HepG2 (cell line): ENCODE data around the gene CCDC87. TPM values are rescaled to one million over a fixed set of nuclear protein-coding genes. Genes with fewer than 3 reads are reported as not detected.

Source experiments
- ATAC-seq: fragments of 200-7000 bp; cut with Tn5 transposase; 3 replicates; pipeline ENCODE4 v1.9.1; 2020; ENCODE audit warnings: mild to moderate bottlenecking, moderate library complexity
- BruUV-seq: library from RNA; stranded (reverse); fragments of 400-500 nt; replicated peaks from 2 replicates; lab custom pipeline; 2021; lab: Mats Ljungman, UMichigan
- CTCF ChIA-PET: fragments of 300-600 bp; formaldehyde crosslinking; extraction: SDS; loops from one replicate; lab custom pipeline; 2021; ENCODE audit warnings: low total read pairs, inconsistent platforms, low intra/inter-chr PET ratio; lab: Yijun Ruan, JAX
- POLR2A ChIA-PET: fragments of 350-600 bp; sonication (Branson Sonifier 250); formaldehyde crosslinking; loops from one replicate; lab custom pipeline; 2020; ENCODE audit warnings: antibody characterized with exemption, inconsistent platforms; lab: Yijun Ruan, JAX
- DNase-seq: peaks from one replicate; pipeline ENCODE4 v3.0.0-alpha.2; 2015; ENCODE audit warnings: low spot score
- FAIRE-seq: peaks from 3 replicates; lab custom pipeline; 2011; peaks lifted over from hg19 to GRCh38; lab: Jason Lieb, UNC
- H2AFZ ChIP-seq: one replicate; pipeline ENCODE4 v1.6.1; 2011; ENCODE audit warnings: low read length, inconsistent platforms
- H3K27ac ChIP-seq: fragments of 300-600 bp; 3 replicates; pipeline ENCODE4 v1.8.0; 2011; ENCODE audit warnings: mixed run types, mild to moderate bottlenecking, mixed read lengths, low read length, inconsistent platforms; ENCODE audit not compliant: insufficient read depth; ENCODE audit errors: extremely low read length
- H3K27me3 ChIP-seq, 2 experiments: fragments of 200-600 bp in 1 of 2; 2 replicates in 1 of 2; 3 replicates in 1 of 2; pipeline versions ENCODE4 v1.6.0 to v1.8.0; 2011; ENCODE audit warnings: low read length in 2 of 2, mild to moderate bottlenecking in 2 of 2, moderate library complexity in 2 of 2, inconsistent platforms in 1 of 2; ENCODE audit not compliant: insufficient read depth in 2 of 2, control insufficient read depth in 1 of 2
- H3K36me3 ChIP-seq, 2 experiments: fragments of 200-600 bp in 1 of 2; replicated peaks in 1 of 2; 2 replicates in 1 of 2; 3 replicates in 1 of 2; pipeline versions ENCODE4 v1.5.1 to v1.8.0; 2011; ENCODE audit warnings: low read length in 2 of 2, inconsistent platforms in 1 of 2; ENCODE audit not compliant: insufficient read depth in 2 of 2, control insufficient read depth in 1 of 2
- H3K4me1 ChIP-seq: 2 replicates; pipeline ENCODE4 v1.5.1; 2012; ENCODE audit warnings: low read length, inconsistent platforms; ENCODE audit not compliant: insufficient read depth
- H3K4me2 ChIP-seq: 2 replicates; pipeline ENCODE4 v1.6.0; 2011; ENCODE audit warnings: low read depth, low read length, inconsistent platforms
- H3K4me3 ChIP-seq, 3 experiments: fragments of 200-600 bp in 1 of 3; sonication (generic), shearing (Covaris generic) in 1 of 3; replicated peaks in 1 of 3; 2 replicates each; pipeline ENCODE4 v1.5.1; 2011 to 2016; ENCODE audit warnings: low read length in 3 of 3, inconsistent platforms in 2 of 3, low read depth in 2 of 3, mild to moderate bottlenecking in 2 of 3, control low read depth in 1 of 3, mixed read lengths in 1 of 3; ENCODE audit not compliant: insufficient read depth in 1 of 3
- H3K79me2 ChIP-seq: one replicate; pipeline ENCODE4 v1.6.1; 2011; ENCODE audit warnings: low read length, inconsistent platforms; ENCODE audit not compliant: insufficient read depth
- H3K9ac ChIP-seq: 2 replicates; pipeline ENCODE4 v1.6.0; 2011; ENCODE audit warnings: mild to moderate bottlenecking, low read depth, low read length, inconsistent platforms; ENCODE audit not compliant: insufficient read depth
- H3K9me3 ChIP-seq: 2 replicates; pipeline ENCODE4 v1.5.1; 2012; ENCODE audit warnings: mild to moderate bottlenecking, low read length
- H4K20me1 ChIP-seq: 2 replicates; pipeline ENCODE4 v1.6.0; 2011; ENCODE audit warnings: inconsistent platforms, mild to moderate bottlenecking, low read length, moderate library complexity; ENCODE audit not compliant: insufficient read depth
- CREB3 ChIP-seq: sonication (generic); formaldehyde crosslinking; IDR thresholded peaks from 2 replicates; pipeline ENCODE4 v1.5.0; 2020; ENCODE audit warnings: missing genetic modification reagents
- E2F5 ChIP-seq: sonication (generic); formaldehyde crosslinking; conservative IDR thresholded peaks from 2 replicates; pipeline ENCODE4 v1.4.0; 2020; ENCODE audit warnings: missing genetic modification reagents
- FOSL1 ChIP-seq: sonication (generic); formaldehyde crosslinking; IDR thresholded peaks from 2 replicates; pipeline ENCODE4 v1.9.0; 2021; ENCODE audit warnings: missing genetic modification reagents, borderline replicate concordance
- NFIC ChIP-seq: IDR thresholded peaks from 2 replicates; pipeline ENCODE4 v1.6.1; 2012; ENCODE audit warnings: mild to moderate bottlenecking, low read length, inconsistent platforms
- RFXAP ChIP-seq: sonication (generic); formaldehyde crosslinking; IDR thresholded peaks from 2 replicates; pipeline ENCODE4 v1.4.0; 2020; ENCODE audit warnings: missing genetic modification reagents, borderline replicate concordance
- ZFY ChIP-seq: sonication (generic); formaldehyde crosslinking; IDR thresholded peaks from 2 replicates; pipeline ENCODE4 v1.4.0; 2020; ENCODE audit warnings: missing genetic modification reagents
- ZNF138 ChIP-seq: sonication (generic); formaldehyde crosslinking; IDR thresholded peaks from 2 replicates; pipeline ENCODE4 v1.5.0; 2020; ENCODE audit warnings: mild to moderate bottlenecking, low read depth, missing genetic modification reagents
- ZNF776 ChIP-seq: sonication (generic); formaldehyde crosslinking; IDR thresholded peaks from 2 replicates; pipeline ENCODE4 v1.4.0; 2020; ENCODE audit warnings: mild to moderate bottlenecking, missing genetic modification reagents
- WGBS: methylation state at CpG from one replicate; pipeline ENCODE4 v1.1.6; 2017; ENCODE audit warnings: low lambda C conversion rate; 5-methylcytosine and 5-hydroxymethylcytosine counted together
- in situ Hi-C: cut with HindIII; loops from 2 replicates; pipeline ENCODE4 v1.10.0; 2017; ENCODE audit warnings: low pct_unique_long_range_greater_than_20kb; ENCODE audit not compliant: extremely low pct_ligation_motif_present
- intact Hi-C: fragments of 100-400 bp; cut with micrococcal nuclease; formaldehyde crosslinking; loops from one replicate; pipeline ENCODE4 v1.10.0; 2022; ENCODE audit not compliant: unreplicated experiment
- polyA plus RNA-seq, 8 experiments: library from polyadenylated mRNA; depleted of rRNA in 3 of 8; stranded (reverse) in 7 of 8; unstranded in 1 of 8; fragments of >200 nt; fragmentation: Illumina TruSeq in 4 of 8; extraction: Trizol in 4 of 8; gene quantifications; 2 replicates each; pipeline versions ENCODE4 v1.2.1 to v1.2.3, GENCODE V29; 2011 to 2016; ENCODE audit warnings: low read depth in 4 of 8, missing spikeins in 1 of 8, mixed read lengths in 1 of 8; ENCODE audit not compliant: insufficient read depth in 1 of 8
- total RNA-seq, 5 experiments: library from RNA; depleted of rRNA; stranded (reverse); fragments of >200 nt; fragmentation: Illumina TruSeq; extraction: Trizol; gene quantifications; 2 replicates each; pipeline ENCODE4 v1.2.3, GENCODE V29; 2016; ENCODE audit warnings: low read depth in 1 of 5
- TF ChIP-seq, protein P1 (sequence below): sonication (generic); formaldehyde crosslinking; IDR thresholded peaks from 2 replicates; pipeline ENCODE4 v1.8.1; 2022; ENCODE audit warnings: mild to moderate bottlenecking, missing genetic modification reagents

Gene CCDC87
- total and polyA plus RNA-seq, 2 of the 13 experiments (the other 11 are each of a cell fraction or from before 2014, with no cell fraction given): 0.05 to 0.42 TPM

DNA sequence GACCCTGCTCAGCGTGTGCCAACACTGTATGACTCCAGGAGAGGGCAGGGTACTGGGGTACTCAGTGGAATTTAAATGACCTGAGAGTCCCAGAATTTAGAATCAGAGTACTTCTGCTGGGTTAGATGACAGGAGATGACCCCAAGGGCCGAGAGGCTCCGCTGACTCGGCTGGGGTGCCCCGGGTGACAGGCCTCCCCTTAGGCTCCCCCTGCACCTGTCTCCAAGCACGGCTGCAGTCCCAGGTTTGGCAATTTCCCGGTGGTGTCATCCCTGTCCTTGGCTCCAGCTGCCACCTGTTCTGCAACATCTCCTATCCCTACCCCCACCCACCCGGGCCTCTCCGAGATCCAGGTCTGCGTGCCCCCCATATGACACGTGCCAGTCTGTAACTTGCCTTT, 44.8 kb downstream of the CCDC87 start:
- ATAC-seq (no peak), FAIRE-seq (no peak), DNase-seq (no peak)
- Histone ChIP-seq H4K20me1 (no peaks in the 10 kb centered on the region), H3K27me3 (peaks cover 2 to 11% of the 10 kb centered on the region in 2 experiments; a peak in 4 of 5 replicates), H3K27ac (no peak overlapping the region), H3K9me3 (no peaks in the 10 kb centered on the region), H3K4me1 (peaks cover 47% of the 10 kb centered on the region), H3K4me3 (no peak overlapping the region), H3K9ac (no peak overlapping the region), H3K36me3 (no peaks in the 10 kb centered on the region), H3K4me2 (peak overlapping the region; percentile 97; the same call in 1 of the 2 replicates), H3K79me2 (no peaks in the 10 kb centered on the region), H2AFZ (no peak overlapping the region)
- WGBS: 8% methylated on average over 6 of the region's 11 CpGs
- CTCF ChIA-PET: no interaction called here
- POLR2A ChIA-PET: interaction anchor here (1.2 to 2.9 kb wide), 2 partner anchors 130 kb away, joined by 3 to 17 read pairs; partner anchors contain the start of gene RBM4B
- BruUV-seq: no TSS peak
- TF ChIP-seq ZNF776 (no peak), NFIC (no peak), ZNF138 (no peak), RFXAP (CRISPR knock-in tag) (no peak), E2F5 (CRISPR knock-in tag) (no peak), ZFY (CRISPR knock-in tag) (no peak), FOSL1 (no peak), CREB3 (CRISPR knock-in tag) (no peak)
- TF ChIP-seq, protein P1, sequence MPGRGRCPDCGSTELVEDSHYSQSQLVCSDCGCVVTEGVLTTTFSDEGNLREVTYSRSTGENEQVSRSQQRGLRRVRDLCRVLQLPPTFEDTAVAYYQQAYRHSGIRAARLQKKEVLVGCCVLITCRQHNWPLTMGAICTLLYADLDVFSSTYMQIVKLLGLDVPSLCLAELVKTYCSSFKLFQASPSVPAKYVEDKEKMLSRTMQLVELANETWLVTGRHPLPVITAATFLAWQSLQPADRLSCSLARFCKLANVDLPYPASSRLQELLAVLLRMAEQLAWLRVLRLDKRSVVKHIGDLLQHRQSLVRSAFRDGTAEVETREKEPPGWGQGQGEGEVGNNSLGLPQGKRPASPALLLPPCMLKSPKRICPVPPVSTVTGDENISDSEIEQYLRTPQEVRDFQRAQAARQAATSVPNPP (CRISPR knock-in tag): no peak
- in situ Hi-C loops (no loop called here), intact Hi-C loops (no loop called here)
